T47D (cell line): ENCODE results near the gene CCSER1.

Experiments used
- DNase-seq, 2 experiments: peaks; one replicate each; pipeline versions ENCODE4 v3.0.0 to v3.0.0-alpha.2; 2011 to 2012; ENCODE audit warnings: low read depth in 1 of 2, low spot score in 1 of 2
- JUND ChIP-seq: IDR thresholded peaks from 2 replicates; pipeline ENCODE4 v1.6.1; 2012; ENCODE audit warnings: low read depth
- in situ Hi-C: cut with HindIII; loops from 2 replicates; pipeline ENCODE4 v1.10.0; 2016; ENCODE audit warnings: low sequenced_read_pairs, low pct_unique_long_range_greater_than_20kb

Gene CCSER1

GRCh38 chr4:90992213-90992612, 865.0 kb downstream of the CCSER1 start:
- no peak for DNase-seq
- in situ Hi-C loops = no loop called here
- no peak for TF ChIP-seq JUND

- no peak for DNase-seq
- in situ Hi-C loops = no loop called here
- TF ChIP-seq JUND = no peak
Observed at GRCh38 chr4:90994851-90995574, 867.8 kb downstream of the CCSER1 start.

GRCh38 chr4:90995996-90996395, 868.8 kb downstream of the CCSER1 start:
- DNase-seq = no peak
- in situ Hi-C loops = no loop called here
- no peak for TF ChIP-seq JUND

- no peak for TF ChIP-seq JUND
- no peak for DNase-seq
- in situ Hi-C loops = no loop called here
Observed at GRCh38 chr4:90996813-90997212, 869.6 kb downstream of the CCSER1 start.

GRCh38 chr4:91015861-91016260, 888.7 kb downstream of the CCSER1 start:
- TF ChIP-seq JUND = no peak
- in situ Hi-C loops = no loop called here
- DNase-seq = no peak

GRCh38 chr4:91019513-91019912, 892.3 kb downstream of the CCSER1 start:
- in situ Hi-C loops = no loop called here
- TF ChIP-seq JUND = no peak

GRCh38 chr4:91025241-91026148, 898.3 kb downstream of the CCSER1 start:
- TF ChIP-seq JUND = no peak
- in situ Hi-C loops = no loop called here
- DNase-seq = no peak

More at GRCh38 chr4:91019513-91019912, 892.3 kb downstream of the CCSER1 start:
- DNase-seq = no peak

GRCh38 chr4:91028228-91028627, 901.0 kb downstream of the CCSER1 start:
- in situ Hi-C loops = no loop called here
- TF ChIP-seq JUND = no peak
- no peak for DNase-seq

GRCh38 chr4:91031761-91032160, 904.6 kb downstream of the CCSER1 start:
- DNase-seq = no peak
- in situ Hi-C loops = no loop called here
- no peak for TF ChIP-seq JUND

- no peak for TF ChIP-seq JUND
- DNase-seq = peak in 1 of 2 experiments; percentile 4
- in situ Hi-C loops = no loop called here
Observed at GRCh38 chr4:91032725-91033445, 905.7 kb downstream of the CCSER1 start.

- no peak for DNase-seq
- TF ChIP-seq JUND = no peak
- in situ Hi-C loops = no loop called here
Observed at GRCh38 chr4:91035276-91035675, 908.1 kb downstream of the CCSER1 start.

- DNase-seq = no peak
- in situ Hi-C loops = no loop called here
- TF ChIP-seq JUND = no peak
Observed at GRCh38 chr4:91037951-91038350, 910.8 kb downstream of the CCSER1 start.

GRCh38 chr4:91057871-91058270, 930.7 kb downstream of the CCSER1 start:
- DNase-seq = no peak
- no peak for TF ChIP-seq JUND

More at GRCh38 chr4:91057871-91058270, 930.7 kb downstream of the CCSER1 start:
- in situ Hi-C loops = no loop called here
